Vagina (tissue), 2 donors: Measurements from ENCODE around the gene ANKHD1.

Source experiments
- CTCF ChIP-seq, 3 experiments: fragments of 450-650 bp in 2 of 3; fragments of 200-600 bp in 1 of 3; sonication (generic) in 1 of 3; IDR thresholded peaks; one replicate each; pipeline ENCODE4 v1.5.1; 2017 to 2019; ENCODE audit warnings: antibody characterized with exemption in 3 of 3, mild to moderate bottlenecking in 2 of 3, moderate library complexity in 2 of 3
- POLR2A ChIP-seq, 2 donors: fragments of 450-650 bp; IDR thresholded peaks; one replicate each; pipeline ENCODE4 v1.6.1; 2017; ENCODE audit warnings: antibody characterized with exemption in 2 of 2, mild to moderate bottlenecking in 2 of 2, moderate library complexity in 2 of 2

GRCh38 chr5:140362875-140363630 is 38.6 kb upstream of the ANKHD1 start:
- TF ChIP-seq CTCF (IDR thresholded peaks at IDR 0.05): peak in 2 of 3 experiments; percentile 52 to 76
- no peak for TF ChIP-seq POLR2A (IDR thresholded peaks at IDR 0.05)
